Pulmonary artery endothelial cell (primary cell): Measurements from ENCODE around the gene TMEM39B. TPM values are rescaled to one million over a fixed set of nuclear protein-coding genes. Genes with fewer than 3 reads are reported as not detected.

ENCODE experiments used
- total RNA-seq: library from RNA; depleted of rRNA; stranded (reverse); fragments of >200 nt; gene quantifications from 2 replicates; pipeline ENCODE4 v1.2.3, GENCODE V29; 2014

TMEM39B gene
- total RNA-seq, 1 donor from 2014 or later: 12.1 TPM

Other genes starting within 250 kb of the TMEM39B start
- gene PTP4A2, start 134.6 kb upstream of the TMEM39B start, total RNA-seq: 256 and 325 TPM in 2 replicates
- gene KHDRBS1, start 59.1 kb upstream of the TMEM39B start, total RNA-seq: 80.5 and 84.5 TPM in 2 replicates
- gene KPNA6, start 35.1 kb downstream of the TMEM39B start, total RNA-seq: 37.0 and 45.2 TPM in 2 replicates
- 80.0 and 100 TPM in 2 replicates for gene TXLNA, start 106.7 kb downstream of the TMEM39B start, total RNA-seq
- 15.3 and 21.6 TPM in 2 replicates for gene CCDC28B, start 127.7 kb downstream of the TMEM39B start, total RNA-seq
- 1.2 and 2.4 TPM in 2 replicates for gene IQCC, start 132.7 kb downstream of the TMEM39B start, total RNA-seq
- not detected in 2 replicates for gene DCDC2B, start 136.2 kb downstream of the TMEM39B start, total RNA-seq
- gene TMEM234, start 149.4 kb downstream of the TMEM39B start, total RNA-seq: 12.8 and 14.2 TPM in 2 replicates
- gene EIF3I, start 149.5 kb downstream of the TMEM39B start, total RNA-seq: 361 and 372 TPM in 2 replicates
- 1.6 and 5.5 TPM in 2 replicates for gene FAM167B, start 174.3 kb downstream of the TMEM39B start, total RNA-seq
- 0.11 and 0.26 TPM in 2 replicates for gene LCK, start 178.3 kb downstream of the TMEM39B start, total RNA-seq
- 108 and 140 TPM in 2 replicates for gene HDAC1, start 219.1 kb downstream of the TMEM39B start, total RNA-seq